Upper lobe of right lung (tissue), 1 donor: ENCODE data around the gene LDAF1. TPM values are rescaled to one million over a fixed set of nuclear protein-coding genes. Genes with fewer than 3 reads are reported as not detected.

Source experiments
- ATAC-seq: fragments of 200-7000 bp; cut with Tn5 transposase; one replicate; pipeline ENCODE4 v1.9.1; 2020; ENCODE audit warnings: mild to moderate bottlenecking, moderate library complexity
- DNase-seq: peaks from one replicate; pipeline ENCODE4 v3.0.0-alpha.2; 2020
- H3K27ac ChIP-seq: fragments of 200-600 bp; one replicate; pipeline ENCODE4 v1.8.0; 2022
- H3K27me3 ChIP-seq: fragments of 200-600 bp; one replicate; pipeline ENCODE4 v1.8.0; 2022; ENCODE audit warnings: mild to moderate bottlenecking
- H3K36me3 ChIP-seq: fragments of 200-600 bp; one replicate; pipeline ENCODE4 v1.8.0; 2022
- H3K4me1 ChIP-seq: fragments of 200-600 bp; one replicate; pipeline ENCODE4 v1.8.0; 2022
- H3K4me3 ChIP-seq: fragments of 200-600 bp; one replicate; pipeline ENCODE4 v1.8.0; 2022; ENCODE audit warnings: mild to moderate bottlenecking
- H3K9me3 ChIP-seq: fragments of 200-600 bp; one replicate; pipeline ENCODE4 v1.8.0; 2022
- CTCF ChIP-seq: fragments of 200-600 bp; IDR thresholded peaks from one replicate; pipeline ENCODE4 v1.8.0; 2022; ENCODE audit warnings: antibody characterized with exemption
- intact Hi-C: fragments of 100-400 bp; cut with DNase I; formaldehyde crosslinking; loops from one replicate; pipeline ENCODE4 v1.11.0; 2022
- total RNA-seq: library from RNA; stranded (reverse); fragmentation: NEBNext Ultra II Directional; extraction: Animal tissue kit (Norgen Biotek cat#: 25700); gene quantifications from one replicate; pipeline ENCODE4 v1.2.1, GENCODE V29; 2021
- donor health status: DM: no; HTN: yes; CAD: no; lungs with severe emphysema.

The LDAF1 gene
- total RNA-seq, 1 donor from 2014 or later: 33.3 TPM

GRCh38 chr16:21161211-21161610 is 2.7 kb downstream of the LDAF1 start:
- peaks cover 26% of the 10 kb centered on the region for H3K4me1 ChIP-seq
- TF ChIP-seq CTCF: no peak
- no peaks in the 10 kb centered on the region for H3K9me3 ChIP-seq
- ATAC-seq (no peak), DNase-seq (no peak)
- no peaks in the 10 kb centered on the region for H3K27me3 ChIP-seq
- H3K27ac ChIP-seq: no peak overlapping the region
- intact Hi-C loops: no loop called here
- peaks cover 34% of the 10 kb centered on the region for H3K36me3 ChIP-seq
- no peak overlapping the region for H3K4me3 ChIP-seq

DNA sequence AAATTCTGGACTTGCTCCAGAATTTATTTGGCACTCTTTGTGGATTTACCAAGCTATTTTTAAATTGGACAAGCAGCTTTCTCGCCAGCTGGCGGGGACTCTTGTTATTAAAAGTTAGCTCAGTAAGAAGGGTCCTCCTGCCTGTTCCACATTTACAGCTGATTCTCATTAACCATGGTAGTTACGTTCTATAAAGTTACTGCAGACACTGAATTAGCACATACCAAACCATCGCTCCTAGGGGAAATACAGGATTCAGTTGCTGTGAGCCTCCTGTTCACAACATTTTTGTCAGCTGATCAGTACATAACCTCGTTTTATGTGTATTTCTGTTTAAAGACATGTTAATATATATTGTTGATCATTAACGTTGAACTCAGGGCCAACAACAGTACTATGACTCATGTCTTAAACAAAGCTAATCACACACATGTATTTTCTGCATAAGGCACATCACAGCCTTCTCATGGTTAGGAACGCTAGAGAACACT is 4.2 kb downstream of the LDAF1 start:
- peak overlapping the region; percentile 34 for H3K27ac ChIP-seq
- intact Hi-C loops: no loop called here
- TF ChIP-seq CTCF: no peak
- H3K9me3 ChIP-seq: no peaks in the 10 kb centered on the region
- no peak for DNase-seq
- H3K4me3 ChIP-seq: no peak overlapping the region
- peaks cover 45% of the 10 kb centered on the region for H3K36me3 ChIP-seq
- ATAC-seq: no peak
- peaks cover 26% of the 10 kb centered on the region for H3K4me1 ChIP-seq
- H3K27me3 ChIP-seq: no peaks in the 10 kb centered on the region

- Histone ChIP-seq H3K4me1 (peaks cover 21% of the 10 kb centered on the region), H3K27me3 (no peaks in the 10 kb centered on the region), H3K9me3 (no peaks in the 10 kb centered on the region), H3K36me3 (peaks cover 45% of the 10 kb centered on the region), H3K27ac (no peak overlapping the region), H3K4me3 (no peak overlapping the region)
- TF ChIP-seq CTCF: no peak
- no peak for ATAC-seq
- DNase-seq: no peak
- intact Hi-C loops: no loop called here
These were observed 5.1 kb downstream of the LDAF1 start for GRCh38 chr16:21163576-21163975.

GRCh38 chr16:21164521-21165168 is 6.2 kb downstream of the LDAF1 start:
- ATAC-seq: peak; percentile 10
- H3K4me3 ChIP-seq: no peak overlapping the region
- no peak for TF ChIP-seq CTCF
- H3K36me3 ChIP-seq: peaks cover 45% of the 10 kb centered on the region
- intact Hi-C loops: no loop called here
- no peaks in the 10 kb centered on the region for H3K27me3 ChIP-seq
- H3K9me3 ChIP-seq: no peaks in the 10 kb centered on the region
- DNase-seq: no peak
- peaks cover 21% of the 10 kb centered on the region for H3K4me1 ChIP-seq
- no peak overlapping the region for H3K27ac ChIP-seq

DNA sequence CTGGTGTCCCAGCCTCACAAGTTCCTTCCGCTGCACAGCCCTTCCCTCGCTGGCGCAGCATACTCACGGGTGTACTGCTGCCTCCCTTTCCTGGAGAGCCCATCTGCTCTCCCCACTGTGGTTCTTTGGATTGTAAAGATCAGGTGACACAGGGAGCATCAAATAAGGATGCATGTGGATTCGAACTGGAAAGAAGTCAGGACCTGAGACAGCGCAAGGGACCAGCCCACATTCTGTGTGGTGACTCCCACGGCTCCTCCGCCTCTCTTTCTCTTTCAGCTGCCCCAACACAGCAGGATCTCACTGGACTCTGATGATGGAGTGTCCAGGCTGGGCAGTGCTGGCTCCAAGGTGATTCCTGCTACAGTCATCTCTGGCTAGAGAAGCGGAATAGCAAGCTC is 8.1 kb downstream of the LDAF1 start:
- ATAC-seq (no peak), DNase-seq (no peak)
- no peak overlapping the region for H3K27ac ChIP-seq
- intact Hi-C loops: no loop called here
- no peaks in the 10 kb centered on the region for H3K9me3 ChIP-seq
- peaks cover 13% of the 10 kb centered on the region for H3K4me1 ChIP-seq
- H3K36me3 ChIP-seq: peaks cover 55% of the 10 kb centered on the region
- H3K27me3 ChIP-seq: no peaks in the 10 kb centered on the region
- no peak overlapping the region for H3K4me3 ChIP-seq
- no peak for TF ChIP-seq CTCF
